HepG2 (cell line): ENCODE results near the gene FOXP3. TPM values are rescaled to one million over a fixed set of nuclear protein-coding genes. Genes with fewer than 3 reads are reported as not detected.

Experiments
- ATAC-seq: fragments of 200-7000 bp; cut with Tn5 transposase; 3 replicates; pipeline ENCODE4 v1.9.1; 2020; ENCODE audit warnings: mild to moderate bottlenecking, moderate library complexity
- BruUV-seq: library from RNA; stranded (reverse); fragments of 400-500 nt; replicated peaks from 2 replicates; lab custom pipeline; 2021; lab: Mats Ljungman, UMichigan
- CTCF ChIA-PET: fragments of 300-600 bp; formaldehyde crosslinking; extraction: SDS; loops from one replicate; lab custom pipeline; 2021; ENCODE audit warnings: low total read pairs, inconsistent platforms, low intra/inter-chr PET ratio; lab: Yijun Ruan, JAX
- POLR2A ChIA-PET: fragments of 350-600 bp; sonication (Branson Sonifier 250); formaldehyde crosslinking; loops from one replicate; lab custom pipeline; 2020; ENCODE audit warnings: antibody characterized with exemption, inconsistent platforms; lab: Yijun Ruan, JAX
- DNase-seq: peaks from one replicate; pipeline ENCODE4 v3.0.0-alpha.2; 2015; ENCODE audit warnings: low spot score
- FAIRE-seq: peaks from 3 replicates; lab custom pipeline; 2011; peaks lifted over from hg19 to GRCh38; lab: Jason Lieb, UNC
- H2AFZ ChIP-seq: one replicate; pipeline ENCODE4 v1.6.1; 2011; ENCODE audit warnings: low read length, inconsistent platforms
- H3K27ac ChIP-seq: fragments of 300-600 bp; 3 replicates; pipeline ENCODE4 v1.8.0; 2011; ENCODE audit warnings: mixed run types, mild to moderate bottlenecking, mixed read lengths, low read length, inconsistent platforms; ENCODE audit not compliant: insufficient read depth; ENCODE audit errors: extremely low read length
- H3K27me3 ChIP-seq, 2 experiments: fragments of 200-600 bp in 1 of 2; 2 replicates in 1 of 2; 3 replicates in 1 of 2; pipeline versions ENCODE4 v1.6.0 to v1.8.0; 2011; ENCODE audit warnings: low read length in 2 of 2, mild to moderate bottlenecking in 2 of 2, moderate library complexity in 2 of 2, inconsistent platforms in 1 of 2; ENCODE audit not compliant: insufficient read depth in 2 of 2, control insufficient read depth in 1 of 2
- H3K36me3 ChIP-seq, 2 experiments: fragments of 200-600 bp in 1 of 2; replicated peaks in 1 of 2; 2 replicates in 1 of 2; 3 replicates in 1 of 2; pipeline versions ENCODE4 v1.5.1 to v1.8.0; 2011; ENCODE audit warnings: low read length in 2 of 2, inconsistent platforms in 1 of 2; ENCODE audit not compliant: insufficient read depth in 2 of 2, control insufficient read depth in 1 of 2
- H3K4me1 ChIP-seq: 2 replicates; pipeline ENCODE4 v1.5.1; 2012; ENCODE audit warnings: low read length, inconsistent platforms; ENCODE audit not compliant: insufficient read depth
- H3K4me2 ChIP-seq: 2 replicates; pipeline ENCODE4 v1.6.0; 2011; ENCODE audit warnings: low read depth, low read length, inconsistent platforms
- H3K4me3 ChIP-seq, 3 experiments: fragments of 200-600 bp in 1 of 3; sonication (generic), shearing (Covaris generic) in 1 of 3; replicated peaks in 1 of 3; 2 replicates each; pipeline ENCODE4 v1.5.1; 2011 to 2016; ENCODE audit warnings: low read length in 3 of 3, inconsistent platforms in 2 of 3, low read depth in 2 of 3, mild to moderate bottlenecking in 2 of 3, control low read depth in 1 of 3, mixed read lengths in 1 of 3; ENCODE audit not compliant: insufficient read depth in 1 of 3
- H3K79me2 ChIP-seq: one replicate; pipeline ENCODE4 v1.6.1; 2011; ENCODE audit warnings: low read length, inconsistent platforms; ENCODE audit not compliant: insufficient read depth
- H3K9ac ChIP-seq: 2 replicates; pipeline ENCODE4 v1.6.0; 2011; ENCODE audit warnings: mild to moderate bottlenecking, low read depth, low read length, inconsistent platforms; ENCODE audit not compliant: insufficient read depth
- H3K9me3 ChIP-seq: 2 replicates; pipeline ENCODE4 v1.5.1; 2012; ENCODE audit warnings: mild to moderate bottlenecking, low read length
- H4K20me1 ChIP-seq: 2 replicates; pipeline ENCODE4 v1.6.0; 2011; ENCODE audit warnings: inconsistent platforms, mild to moderate bottlenecking, low read length, moderate library complexity; ENCODE audit not compliant: insufficient read depth
- CBX2 ChIP-seq, 2 experiments: fragments of 200-600 bp in 1 of 2; sonication (generic); formaldehyde crosslinking in 1 of 2; IDR thresholded peaks; 2 replicates each; pipeline versions ENCODE4 v1.7.0 to v1.8.1; 2018 to 2022; ENCODE audit warnings: low read depth in 2 of 2, low read length in 1 of 2, mild to moderate bottlenecking in 1 of 2, missing genetic modification reagents in 1 of 2
- CSRNP2 ChIP-seq: sonication (generic); formaldehyde crosslinking; conservative IDR thresholded peaks from 2 replicates; pipeline ENCODE4 v1.8.0; 2022; ENCODE audit warnings: low read depth, missing genetic modification reagents
- DNMT3B ChIP-seq: conservative IDR thresholded peaks from 2 replicates; pipeline ENCODE4 v1.6.1; 2016; ENCODE audit warnings: missing biosample characterization, control low read depth
- HCFC1 ChIP-seq: fragments of 150-350 bp; IDR thresholded peaks from 2 replicates; pipeline ENCODE4 v1.6.1; 2014; ENCODE audit warnings: low read depth, low read length
- HMGA1 ChIP-seq: sonication (generic); formaldehyde crosslinking; conservative IDR thresholded peaks from 2 replicates; pipeline ENCODE4 v1.4.0; 2020; ENCODE audit warnings: missing genetic modification reagents
- IKZF1 ChIP-seq: fragments of 450-650 bp; IDR thresholded peaks from 2 replicates; pipeline ENCODE4 v1.7.1; 2016
- JUN ChIP-seq: sonication (generic); formaldehyde crosslinking; IDR thresholded peaks from 2 replicates; pipeline ENCODE4 v1.4.0; 2020; ENCODE audit warnings: mild to moderate bottlenecking, missing genetic modification reagents
- KDM4B ChIP-seq: sonication (generic); formaldehyde crosslinking; IDR thresholded peaks from 2 replicates; pipeline ENCODE4 v1.4.0; 2020; ENCODE audit warnings: missing genetic modification reagents
- MBD4 ChIP-seq: IDR thresholded peaks from 2 replicates; pipeline ENCODE4 v1.6.1; 2012; ENCODE audit warnings: low read length, inconsistent platforms, borderline replicate concordance
- NPAS2 ChIP-seq: sonication (generic); formaldehyde crosslinking; IDR thresholded peaks from 2 replicates; pipeline ENCODE4 v1.8.0; 2022; ENCODE audit warnings: mild to moderate bottlenecking, missing genetic modification reagents, borderline replicate concordance
- SAP130 ChIP-seq: IDR thresholded peaks from 2 replicates; pipeline ENCODE4 v1.6.1; 2016; ENCODE audit warnings: low read depth
- SATB2 ChIP-seq: sonication (generic); formaldehyde crosslinking; IDR thresholded peaks from 2 replicates; pipeline ENCODE4 v1.5.0; 2020; ENCODE audit warnings: missing genetic modification reagents
- SP1 ChIP-seq, 2 experiments: fragments of 450-650 bp in 1 of 2; sonication (generic) in 1 of 2; formaldehyde crosslinking in 1 of 2; IDR thresholded peaks; 2 replicates each; pipeline versions ENCODE4 v1.4.0 to v1.6.1; 2016 to 2020; ENCODE audit warnings: missing genetic modification reagents in 1 of 2
- SYNCRIP ChIP-seq: fragments of 200-400 bp; formaldehyde crosslinking; IDR thresholded peaks from 2 replicates; pipeline ENCODE4 v1.6.1; 2018; ENCODE audit warnings: mild to moderate bottlenecking, low read depth, low read length; ENCODE audit not compliant: insufficient read depth
- ZNF12 ChIP-seq: sonication (generic); formaldehyde crosslinking; IDR thresholded peaks from 2 replicates; pipeline ENCODE4 v1.5.0; 2020; ENCODE audit warnings: missing genetic modification reagents
- ZNF383 ChIP-seq: sonication (generic); formaldehyde crosslinking; IDR thresholded peaks from 2 replicates; pipeline ENCODE4 v1.4.0; 2020; ENCODE audit warnings: missing genetic modification reagents, mild to moderate bottlenecking, borderline replicate concordance
- ZNF639 ChIP-seq: conservative IDR thresholded peaks from 2 replicates; pipeline ENCODE4 v1.6.1; 2018; ENCODE audit warnings: missing genetic modification reagents
- ZNF761 ChIP-seq: sonication (generic); formaldehyde crosslinking; conservative IDR thresholded peaks from 2 replicates; pipeline ENCODE4 v1.4.0; 2020; ENCODE audit warnings: mild to moderate bottlenecking, missing genetic modification reagents
- ZNF891 ChIP-seq: sonication (generic); formaldehyde crosslinking; IDR thresholded peaks from 2 replicates; pipeline ENCODE4 v1.5.0; 2020; ENCODE audit warnings: mild to moderate bottlenecking, missing genetic modification reagents
- ZSCAN29 ChIP-seq: sonication (generic); formaldehyde crosslinking; conservative IDR thresholded peaks from 2 replicates; pipeline ENCODE4 v1.4.0; 2020; ENCODE audit warnings: mild to moderate bottlenecking, missing genetic modification reagents
- WGBS: methylation state at CpG from one replicate; pipeline ENCODE4 v1.1.6; 2017; ENCODE audit warnings: low lambda C conversion rate; 5-methylcytosine and 5-hydroxymethylcytosine counted together
- in situ Hi-C: cut with HindIII; loops from 2 replicates; pipeline ENCODE4 v1.10.0; 2017; ENCODE audit warnings: low pct_unique_long_range_greater_than_20kb; ENCODE audit not compliant: extremely low pct_ligation_motif_present
- intact Hi-C: fragments of 100-400 bp; cut with micrococcal nuclease; formaldehyde crosslinking; loops from one replicate; pipeline ENCODE4 v1.10.0; 2022; ENCODE audit not compliant: unreplicated experiment
- polyA plus RNA-seq, 8 experiments: library from polyadenylated mRNA; depleted of rRNA in 3 of 8; stranded (reverse) in 7 of 8; unstranded in 1 of 8; fragments of >200 nt; fragmentation: Illumina TruSeq in 4 of 8; extraction: Trizol in 4 of 8; gene quantifications; 2 replicates each; pipeline versions ENCODE4 v1.2.1 to v1.2.3, GENCODE V29; 2011 to 2016; ENCODE audit warnings: low read depth in 4 of 8, missing spikeins in 1 of 8, mixed read lengths in 1 of 8; ENCODE audit not compliant: insufficient read depth in 1 of 8
- total RNA-seq, 5 experiments: library from RNA; depleted of rRNA; stranded (reverse); fragments of >200 nt; fragmentation: Illumina TruSeq; extraction: Trizol; gene quantifications; 2 replicates each; pipeline ENCODE4 v1.2.3, GENCODE V29; 2016; ENCODE audit warnings: low read depth in 1 of 5

FOXP3 gene
- total and polyA plus RNA-seq, 2 of the 13 experiments (the other 11 are each of a cell fraction or from before 2014, with no cell fraction given) = 0.04 TPM; not detected in 1

DNA sequence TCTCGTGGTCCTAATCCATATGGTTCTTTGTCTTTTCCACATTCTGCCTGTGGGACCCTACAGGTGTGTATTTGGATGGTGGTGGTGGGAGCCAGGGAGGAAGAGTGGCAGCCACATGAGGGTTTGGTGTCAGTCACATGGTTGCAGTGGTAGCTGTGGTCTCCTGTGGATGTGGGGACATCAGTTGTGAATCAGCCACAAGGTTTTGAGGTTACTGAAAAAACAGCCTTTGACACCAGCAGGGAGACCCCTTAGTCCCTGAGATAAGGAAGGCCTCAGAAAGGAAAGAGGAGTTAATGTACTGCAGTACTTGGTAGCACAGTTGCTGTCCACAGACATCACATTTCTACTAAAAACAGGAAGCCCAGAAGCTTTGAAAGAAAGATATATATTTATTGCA, 23.2 kb upstream of the FOXP3 start:
- BruUV-seq = no TSS peak
- intact Hi-C loops = no loop called here
- Histone ChIP-seq H2AFZ (no peak overlapping the region), H3K79me2 (no peaks in the 10 kb centered on the region), H3K27ac (no peak overlapping the region), H3K36me3 (no peaks in the 10 kb centered on the region), H3K27me3 (no peaks in the 10 kb centered on the region; a peak in 1 of 5 replicates), H3K4me3 (no peak overlapping the region), H4K20me1 (no peaks in the 10 kb centered on the region), H3K4me1 (no peaks in the 10 kb centered on the region), H3K4me2 (no peak overlapping the region), H3K9ac (no peak overlapping the region), H3K9me3 (no peaks in the 10 kb centered on the region)
- in situ Hi-C loops = no loop called here
- ChIA-PET CTCF (no interaction called here), POLR2A (no interaction called here)
- no peak for DNase-seq
- ATAC-seq = no peak
- no peak for FAIRE-seq
- TF ChIP-seq SP1 (IDR thresholded peaks at IDR 0.05) = no peak
- TF ChIP-seq SP1 (CRISPR knock-in tag; IDR thresholded peaks at IDR 0.05) = no peak
- TF ChIP-seq ZNF383 = no peak
- no peak for TF ChIP-seq CSRNP2 (CRISPR knock-in tag)
- no peak for TF ChIP-seq ZNF12 (CRISPR knock-in tag)
- TF ChIP-seq MBD4 = no peak
- TF ChIP-seq IKZF1 = no peak
- no peak for TF ChIP-seq CBX2 (IDR thresholded peaks at IDR 0.05; ENCODE audit: low read depth, low read length)
- no peak for TF ChIP-seq CBX2 (CRISPR knock-in tag; IDR thresholded peaks at IDR 0.05; ENCODE audit: low read depth)
- TF ChIP-seq HMGA1 = no peak
- TF ChIP-seq SATB2 (CRISPR knock-in tag) = no peak
- no peak for TF ChIP-seq KDM4B (CRISPR knock-in tag)
- TF ChIP-seq ZNF761 (CRISPR knock-in tag) = no peak
- TF ChIP-seq ZNF639 (CRISPR knock-in tag) = no peak
- no peak for TF ChIP-seq JUN
- TF ChIP-seq SAP130 (CRISPR knock-in tag) = no peak
- TF ChIP-seq HCFC1 = no peak
- no peak for TF ChIP-seq SYNCRIP
- no peak for TF ChIP-seq ZSCAN29
- TF ChIP-seq NPAS2 (CRISPR knock-in tag) = no peak
- no peak for TF ChIP-seq DNMT3B (CRISPR knock-in tag)
- TF ChIP-seq ZNF891 (CRISPR knock-in tag) = no peak
- 7% methylated on average over 1 of the region's 1 CpG for WGBS
